Activated CD4-positive, alpha-beta memory T cell treated with anti-CD3 and anti-CD28 coated beads for 36 hours (primary cell): ENCODE data around the gene PSMG4. TPM values are rescaled to one million over a fixed set of nuclear protein-coding genes. Genes with fewer than 3 reads are reported as not detected.
A peak's percentile ranks its signal among the peaks of the same experiment; 100 is the strongest.

ENCODE experiments used
- CTCF ChIA-PET: fragments of 350-600 bp; sonication (Branson Sonifier 250); formaldehyde crosslinking; loops from one replicate; lab custom pipeline; 2021; ENCODE audit warnings: antibody characterized with exemption, inconsistent platforms; lab: Charles Lee
- POLR2A ChIA-PET: fragments of 350-600 bp; sonication (Branson Sonifier 250); formaldehyde crosslinking; loops from one replicate; lab custom pipeline; 2021; ENCODE audit warnings: antibody characterized with exemption; lab: Charles Lee
- DNase-seq: peaks from one replicate; pipeline ENCODE4 v3.0.0-alpha.2; 2020
- H3K27ac Mint-ChIP-seq: one replicate; pipeline ENCODE4 v1.8.0; 2021; ENCODE audit warnings: mixed read lengths
- H3K27me3 Mint-ChIP-seq: one replicate; pipeline ENCODE4 v1.8.0; 2021; ENCODE audit warnings: mixed read lengths
- H3K36me3 Mint-ChIP-seq: one replicate; pipeline ENCODE4 v1.8.0; 2021; ENCODE audit warnings: mixed read lengths
- H3K4me1 Mint-ChIP-seq: one replicate; pipeline ENCODE4 v1.8.0; 2021; ENCODE audit warnings: low read depth, mixed read lengths
- H3K4me3 Mint-ChIP-seq: one replicate; pipeline ENCODE4 v1.8.0; 2021; ENCODE audit warnings: mild to moderate bottlenecking, mixed read lengths
- H3K9me3 Mint-ChIP-seq: one replicate; pipeline ENCODE4 v1.8.0; 2021; ENCODE audit warnings: mixed read lengths
- intact Hi-C: fragments of 100-400 bp; cut with micrococcal nuclease; formaldehyde crosslinking; loops from one replicate; pipeline ENCODE4 v1.15.1; 2023
- total RNA-seq, 2 experiments: library from RNA; stranded (reverse); gene quantifications; one replicate each; pipeline ENCODE4 v1.2.3, GENCODE V29; 2021

PSMG4 gene
- total RNA-seq, 2 experiments from 2014 or later, result 24.2 to 25.2 TPM

- intact Hi-C loops, result no loop called here
- Mint-ChIP-seq H3K27ac (no peak overlapping the region), H3K4me3 (no peak overlapping the region), H3K27me3 (peaks cover 41% of the 10 kb centered on the region), H3K9me3 (peaks cover 5% of the 10 kb centered on the region), H3K4me1 (peaks cover 8% of the 10 kb centered on the region), H3K36me3 (no peaks in the 10 kb centered on the region)
- ChIA-PET CTCF (interaction anchor here (2.2 kb wide), 1 partner anchor 29 kb away, joined by 6 read pairs; no protein-coding TSS in a partner anchor), POLR2A (no interaction called here)
- DNase-seq, result no peak
These were observed 36.2 kb upstream of the PSMG4 start for GRCh38 chr6:3222506-3223038.

DNA sequence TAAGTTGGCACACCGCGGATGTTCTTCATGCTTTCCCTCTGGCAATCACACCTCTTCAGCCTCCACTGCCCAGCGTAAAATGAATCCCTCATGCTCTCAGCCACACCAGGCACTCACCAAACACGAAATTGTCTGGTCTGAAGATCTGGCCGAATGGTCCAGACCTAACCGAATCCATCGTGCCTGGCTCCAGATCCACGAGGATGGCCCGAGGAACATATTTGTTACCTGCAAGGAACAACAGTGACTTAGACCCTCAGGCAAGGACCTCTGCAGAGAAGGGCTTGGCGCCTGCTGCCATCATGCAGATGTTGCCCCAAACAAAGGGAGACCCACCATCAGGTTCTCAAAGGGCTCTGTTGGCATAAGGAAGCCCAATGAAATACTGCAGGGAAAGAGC is 32.7 kb upstream of the PSMG4 start:
- peaks cover 50% of the 10 kb centered on the region for H3K27me3 Mint-ChIP-seq
- CTCF ChIA-PET, result interaction anchor here (1.7 kb wide), 1 partner anchor 25 kb away, joined by 5 read pairs; no protein-coding TSS in a partner anchor
- no peak overlapping the region for H3K4me3 Mint-ChIP-seq
- H3K36me3 Mint-ChIP-seq, result no peaks in the 10 kb centered on the region
- peaks cover 35% of the 10 kb centered on the region for H3K4me1 Mint-ChIP-seq
- POLR2A ChIA-PET, result no interaction called here
- H3K9me3 Mint-ChIP-seq, result peaks cover 5% of the 10 kb centered on the region
- DNase-seq, result no peak
- intact Hi-C loops, result no loop called here
- no peak overlapping the region for H3K27ac Mint-ChIP-seq

DNA sequence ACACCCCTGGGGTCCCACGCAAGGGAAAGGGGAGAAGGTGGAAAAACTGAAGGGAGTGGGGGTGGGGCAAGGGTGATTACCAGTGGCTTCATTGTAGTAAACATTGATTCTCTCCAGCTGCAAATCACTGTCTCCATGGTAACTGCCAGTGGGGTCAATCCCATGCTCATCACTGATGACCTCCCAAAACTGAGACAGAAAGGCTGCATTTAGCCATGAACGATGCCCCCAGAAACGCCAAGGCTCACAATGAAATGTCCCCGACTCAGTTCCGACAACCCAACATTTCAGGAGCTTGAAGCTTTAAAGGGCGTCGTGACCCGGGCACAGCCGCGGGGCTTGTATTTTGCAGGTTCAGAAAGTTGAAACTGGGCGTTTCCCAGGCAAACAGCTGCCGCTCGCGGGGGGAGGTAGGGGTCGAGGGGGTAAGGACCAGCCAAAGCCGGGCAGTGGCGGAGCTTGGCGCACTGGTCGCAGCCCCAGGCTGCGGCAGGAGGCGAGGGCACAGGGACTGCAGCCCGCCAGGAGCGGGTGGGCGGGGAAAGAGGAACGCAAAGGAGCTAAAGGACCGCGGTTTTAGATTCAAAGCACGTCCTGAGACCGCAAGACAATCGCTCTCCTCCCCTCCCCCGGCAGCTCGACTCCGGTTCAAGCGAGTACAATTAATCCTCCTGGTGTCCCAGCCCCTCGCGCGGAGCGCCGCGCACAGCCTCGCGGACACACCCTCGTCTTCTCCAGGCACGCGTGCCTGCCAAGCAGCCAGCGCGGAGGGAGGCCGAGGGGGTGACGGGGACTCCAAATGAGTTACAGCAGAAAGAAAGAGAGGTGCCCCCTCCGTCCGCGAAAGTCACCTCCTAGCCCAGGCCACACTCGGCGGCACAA is 32.0 kb upstream of the PSMG4 start:
- Mint-ChIP-seq H3K4me1 (peaks cover 41% of the 10 kb centered on the region), H3K27me3 (peaks cover 57% of the 10 kb centered on the region), H3K36me3 (no peaks in the 10 kb centered on the region), H3K4me3 (peak overlapping the region; percentile 65), H3K27ac (no peak overlapping the region), H3K9me3 (peaks cover 5% of the 10 kb centered on the region)
- peak; percentile 32 for DNase-seq
- ChIA-PET POLR2A (no interaction called here), CTCF (interaction anchor here (1.7 kb wide), 1 partner anchor 25 kb away, joined by 5 read pairs; no protein-coding TSS in a partner anchor)
- intact Hi-C loops, result no loop called here

- Mint-ChIP-seq H3K36me3 (no peaks in the 10 kb centered on the region), H3K4me3 (peak within 1 kb of the TSS; percentile 65), H3K27ac (no peak within 1 kb of the TSS), H3K27me3 (peaks cover 64% of the 10 kb centered on the region), H3K9me3 (no peaks in the 10 kb centered on the region), H3K4me1 (peaks cover 44% of the 10 kb centered on the region)
- intact Hi-C loops, result loop anchor here (2.0 kb wide), 2 partner anchors 23 to 65 kb away; no protein-coding TSS in a partner anchor
- POLR2A ChIA-PET, result no interaction called here
- DNase-seq, result no peak
- CTCF ChIA-PET, result interaction anchor here (1.7 kb wide), 1 partner anchor 24 kb away, joined by 5 read pairs; no protein-coding TSS in a partner anchor
These were observed 31.2 kb upstream of the PSMG4 start, which contains the start of gene TUBB2B for GRCh38 chr6:3227363-3228045. TUBB2B (minus strand) TSS chr6:3227653; CDS start chr6:3227543, 110 bp downstream.

DNA sequence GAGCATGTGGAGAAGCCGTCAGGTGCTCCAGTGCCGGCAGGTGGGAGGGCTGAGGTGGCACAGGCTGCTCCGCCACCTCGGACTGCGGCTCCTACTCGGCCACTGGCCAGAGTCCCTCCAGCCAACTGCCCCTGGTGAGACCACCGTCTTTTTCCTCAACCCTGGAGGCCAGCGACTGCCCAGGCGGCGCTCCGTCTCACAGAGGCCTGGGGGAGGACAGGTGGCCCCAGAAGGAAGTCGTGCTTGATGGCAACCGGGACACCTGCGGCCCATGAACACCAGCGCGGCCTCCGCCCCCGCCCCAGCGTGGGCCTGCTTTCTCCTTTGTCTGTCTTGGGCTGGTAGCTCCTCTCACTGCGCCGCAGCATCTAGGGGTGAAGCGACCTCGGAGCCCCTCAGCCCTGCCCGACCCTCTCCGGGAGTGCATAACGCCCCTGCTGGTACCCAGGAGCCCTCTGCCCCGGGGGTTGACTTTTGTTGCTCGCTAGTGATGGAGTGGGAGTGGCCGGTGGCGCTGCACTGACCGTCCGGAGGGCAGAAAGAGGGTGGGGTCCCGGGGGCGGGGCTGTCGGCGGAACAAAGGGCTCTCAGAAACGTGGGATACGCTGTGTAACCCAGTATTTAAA is 30.6 kb upstream of the PSMG4 start:
- peak overlapping the region; percentile 54 for H3K4me3 Mint-ChIP-seq
- DNase-seq, result peak; percentile 50
- peaks cover 44% of the 10 kb centered on the region for H3K4me1 Mint-ChIP-seq
- POLR2A ChIA-PET, result no interaction called here
- H3K27me3 Mint-ChIP-seq, result peaks cover 70% of the 10 kb centered on the region
- H3K9me3 Mint-ChIP-seq, result no peaks in the 10 kb centered on the region
- intact Hi-C loops, result loop anchor here (2.0 kb wide), 2 partner anchors 23 to 65 kb away; no protein-coding TSS in a partner anchor
- no peaks in the 10 kb centered on the region for H3K36me3 Mint-ChIP-seq
- H3K27ac Mint-ChIP-seq, result no peak overlapping the region
- CTCF ChIA-PET, result no interaction called here

- Mint-ChIP-seq H3K9me3 (no peaks in the 10 kb centered on the region), H3K27me3 (peaks cover 73% of the 10 kb centered on the region), H3K4me3 (peak overlapping the region; percentile 63), H3K4me1 (peaks cover 44% of the 10 kb centered on the region), H3K36me3 (no peaks in the 10 kb centered on the region), H3K27ac (peak overlapping the region; percentile 21)
- intact Hi-C loops, result loop anchor here (2.0 kb wide), 2 partner anchors 22 to 66 kb away; no protein-coding TSS in a partner anchor
- CTCF ChIA-PET, result interaction anchor here (0.6 to 2.0 kb wide), 4 partner anchors 11 to 102 kb away, joined by 3 to 9 read pairs (median 4); no protein-coding TSS in a partner anchor
- POLR2A ChIA-PET, result no interaction called here
- DNase-seq, result peak; percentile 61
These were observed 29.8 kb upstream of the PSMG4 start for GRCh38 chr6:3228771-3229565.

GRCh38 chr6:3229566-3230178 is 29.1 kb upstream of the PSMG4 start:
- H3K27me3 Mint-ChIP-seq, result peaks cover 76% of the 10 kb centered on the region
- CTCF ChIA-PET, result interaction anchor here (0.7 to 2.0 kb wide), 3 partner anchors 10 to 67 kb away, joined by 3 to 9 read pairs (median 4); no protein-coding TSS in a partner anchor
- DNase-seq, result peak; percentile 57
- H3K4me1 Mint-ChIP-seq, result peaks cover 44% of the 10 kb centered on the region
- H3K4me3 Mint-ChIP-seq, result peak overlapping the region; percentile 34
- no peak overlapping the region for H3K27ac Mint-ChIP-seq
- POLR2A ChIA-PET, result no interaction called here
- H3K36me3 Mint-ChIP-seq, result no peaks in the 10 kb centered on the region
- intact Hi-C loops, result loop anchor here (2.0 kb wide), 2 partner anchors 21 to 67 kb away; no protein-coding TSS in a partner anchor
- H3K9me3 Mint-ChIP-seq, result no peaks in the 10 kb centered on the region

DNA sequence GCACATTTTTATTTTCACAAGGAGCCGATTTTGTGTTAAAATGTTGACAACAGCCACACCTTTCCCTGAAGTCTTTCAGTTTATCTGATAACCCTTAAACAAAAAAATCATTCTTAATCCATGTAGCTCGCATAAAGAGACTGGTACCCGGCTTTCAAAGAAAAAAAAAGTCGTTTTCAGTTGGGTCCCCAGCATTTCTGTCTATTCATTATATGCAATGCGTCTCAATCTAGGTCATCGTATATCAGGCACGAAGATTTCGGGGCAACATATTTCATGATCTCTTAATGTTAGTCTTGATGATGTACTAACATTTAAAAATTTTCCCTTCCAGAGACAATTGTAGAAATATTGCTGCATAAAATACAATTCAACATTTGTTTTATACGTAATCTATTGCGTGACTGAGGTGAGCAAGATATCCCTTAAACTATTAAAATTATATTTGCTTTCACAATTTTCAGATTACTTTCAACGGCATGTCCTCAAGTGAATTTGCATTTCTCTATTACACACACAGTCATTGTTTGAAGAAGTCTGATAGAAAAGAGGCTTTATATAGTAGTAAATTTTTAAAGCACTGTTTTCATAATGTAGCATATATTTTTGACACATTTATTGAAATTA is 28.4 kb upstream of the PSMG4 start:
- no peak overlapping the region for H3K4me3 Mint-ChIP-seq
- peaks cover 44% of the 10 kb centered on the region for H3K4me1 Mint-ChIP-seq
- peaks cover 77% of the 10 kb centered on the region for H3K27me3 Mint-ChIP-seq
- no peak for DNase-seq
- H3K9me3 Mint-ChIP-seq, result no peaks in the 10 kb centered on the region
- CTCF ChIA-PET, result interaction anchor here (1.0 to 2.0 kb wide), 5 partner anchors 9 to 73 kb away, joined by 3 to 9 read pairs (median 4); partner anchors contain the start of gene TUBB2A
- intact Hi-C loops, result no loop called here
- POLR2A ChIA-PET, result no interaction called here
- H3K27ac Mint-ChIP-seq, result no peak overlapping the region
- no peaks in the 10 kb centered on the region for H3K36me3 Mint-ChIP-seq

DNA sequence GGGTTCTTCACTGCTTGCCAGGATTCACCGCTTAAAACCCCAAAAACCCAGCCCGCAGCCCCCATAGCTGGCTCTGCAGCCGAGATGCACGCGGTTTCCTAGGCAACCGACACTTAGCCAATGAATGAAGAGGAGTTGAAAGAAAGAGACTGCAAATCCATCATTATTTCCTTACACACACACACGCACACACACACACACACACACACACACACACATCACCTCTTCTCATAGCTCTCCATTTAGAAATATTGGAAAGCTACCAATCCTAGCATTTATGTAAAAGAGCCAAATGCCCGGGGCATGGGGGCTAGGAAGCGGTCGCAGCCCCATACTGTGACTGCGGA is 27.9 kb upstream of the PSMG4 start:
- no peaks in the 10 kb centered on the region for H3K36me3 Mint-ChIP-seq
- POLR2A ChIA-PET, result no interaction called here
- no peaks in the 10 kb centered on the region for H3K9me3 Mint-ChIP-seq
- H3K4me3 Mint-ChIP-seq, result peak overlapping the region; percentile 20
- DNase-seq, result peak; percentile 14
- no peak overlapping the region for H3K27ac Mint-ChIP-seq
- CTCF ChIA-PET, result interaction anchor here (1.0 to 2.0 kb wide), 4 partner anchors 9 to 74 kb away, joined by 3 to 9 read pairs (median 4); partner anchors contain the start of gene TUBB2A
- intact Hi-C loops, result no loop called here
- H3K27me3 Mint-ChIP-seq, result peaks cover 78% of the 10 kb centered on the region
- peaks cover 44% of the 10 kb centered on the region for H3K4me1 Mint-ChIP-seq
